NCI-H748 treated with DMSO at 0.1 percent for 48 hours (cell line): ENCODE measurements around the gene TMEM225B.
"Not testable (repeated sequence)": the region's sequence is repeated elsewhere in the genome, so short reads cannot be mapped to it uniquely, and the experiment has no call there.

ENCODE experiments used
- DNase-seq: peaks from one replicate; lab custom pipeline; 2025; lab: John Stamatoyannopoulos, UW

The TMEM225B gene

GRCh38 chr7:99597762-99598501, at the start of gene TMEM225B:
TSS of gene TMEM225B (plus strand) at chr7:99598267. CDS start at chr7:99604389, 6,122 bp downstream.
- DNase-seq = no peak

DNA sequence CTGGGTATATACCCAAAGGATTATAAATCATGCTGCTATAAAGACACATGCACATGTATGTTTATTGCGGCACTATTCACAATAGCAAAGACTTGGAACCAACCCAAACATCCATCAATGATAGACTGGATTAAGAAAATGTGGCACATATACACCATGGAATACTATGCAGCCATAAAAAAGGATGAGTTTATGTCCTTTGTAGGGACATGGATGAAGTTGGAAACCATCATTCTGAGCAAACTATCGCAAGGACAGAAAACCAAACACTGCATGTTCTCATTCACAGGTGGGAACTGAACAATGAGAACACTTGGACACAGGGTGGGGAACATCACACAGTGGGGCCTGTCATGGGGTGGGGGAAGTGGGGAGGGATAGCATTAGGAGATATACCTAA, 48.5 kb upstream of the TMEM225B start:
- not testable (repeated sequence) for DNase-seq

GRCh38 chr7:99551334-99551733, 46.7 kb upstream of the TMEM225B start:
- no peak for DNase-seq

- DNase-seq = peak; percentile 78
Measured at GRCh38 chr7:99551767-99552463, 46.2 kb upstream of the TMEM225B start, which contains the start of gene FAM200A. TSS of gene FAM200A (minus strand) at chr7:99552114. CDS start at chr7:99548407, 3,707 bp downstream.

DNA sequence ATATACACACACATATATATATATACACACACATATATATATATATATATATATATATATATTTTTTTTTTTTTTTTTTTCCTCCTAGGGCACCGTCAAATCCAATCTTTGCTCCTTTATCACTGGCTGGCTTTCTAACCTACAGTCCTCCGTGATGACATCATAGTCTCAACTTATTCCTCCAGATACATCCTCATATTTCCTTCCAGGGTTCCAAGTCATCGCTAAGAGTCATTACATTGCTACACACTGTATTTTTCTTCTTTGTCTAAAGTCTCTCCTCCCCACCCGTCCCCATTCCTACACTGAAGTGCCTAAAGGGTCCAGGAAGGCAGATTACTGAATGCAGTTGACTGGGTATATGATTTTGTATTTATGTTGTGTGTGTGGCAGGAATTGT, 45.0 kb upstream of the TMEM225B start:
- DNase-seq = no peak

- no peak for DNase-seq
Measured at GRCh38 chr7:99554939-99555338, 43.1 kb upstream of the TMEM225B start.

DNA sequence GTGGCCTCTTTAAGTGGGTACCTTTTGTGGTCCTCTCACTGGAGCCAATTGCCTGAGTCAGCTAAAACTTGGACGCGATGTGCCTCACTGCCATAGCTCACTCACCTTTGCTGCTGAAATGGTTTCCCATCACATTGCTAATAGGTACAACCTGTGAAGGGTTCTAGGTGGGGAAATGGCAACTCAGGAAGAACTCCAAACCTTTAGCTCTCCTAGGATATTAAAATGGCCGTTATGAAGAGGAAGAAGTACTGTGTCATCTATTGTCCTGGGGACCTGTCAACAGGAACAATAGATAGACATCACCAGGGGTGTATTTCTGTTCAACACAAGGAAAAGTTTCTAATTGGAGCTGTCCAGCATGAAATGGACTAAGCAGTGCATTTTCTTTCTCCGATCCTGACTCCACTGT, 40.9 kb upstream of the TMEM225B start:
- no peak for DNase-seq

DNA sequence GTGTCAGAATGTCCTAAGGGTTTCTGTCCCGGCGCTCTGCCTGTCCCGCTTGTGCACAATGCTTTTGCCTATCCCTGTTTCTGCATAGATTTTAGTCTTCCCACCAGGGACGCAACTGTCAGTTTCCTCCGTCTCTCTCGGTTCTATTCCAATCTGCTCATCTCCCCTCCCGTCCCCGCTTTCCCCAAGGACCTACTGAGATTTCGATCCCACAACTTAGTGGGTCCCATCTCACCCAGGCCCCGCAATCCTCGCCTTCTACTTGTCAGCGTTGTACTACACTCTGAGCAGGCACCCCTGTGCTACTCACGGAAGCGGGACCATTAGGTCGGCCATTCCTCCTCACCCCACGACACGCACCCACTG, 40.1 kb upstream of the TMEM225B start:
- DNase-seq = no peak

- peak; percentile 80 for DNase-seq
Measured at GRCh38 chr7:99558306-99559174, 39.5 kb upstream of the TMEM225B start, which contains the start of gene ZNF655. TSS of gene ZNF655 (plus strand) at chr7:99558642. CDS start at chr7:99560560, 1,918 bp downstream.

DNA sequence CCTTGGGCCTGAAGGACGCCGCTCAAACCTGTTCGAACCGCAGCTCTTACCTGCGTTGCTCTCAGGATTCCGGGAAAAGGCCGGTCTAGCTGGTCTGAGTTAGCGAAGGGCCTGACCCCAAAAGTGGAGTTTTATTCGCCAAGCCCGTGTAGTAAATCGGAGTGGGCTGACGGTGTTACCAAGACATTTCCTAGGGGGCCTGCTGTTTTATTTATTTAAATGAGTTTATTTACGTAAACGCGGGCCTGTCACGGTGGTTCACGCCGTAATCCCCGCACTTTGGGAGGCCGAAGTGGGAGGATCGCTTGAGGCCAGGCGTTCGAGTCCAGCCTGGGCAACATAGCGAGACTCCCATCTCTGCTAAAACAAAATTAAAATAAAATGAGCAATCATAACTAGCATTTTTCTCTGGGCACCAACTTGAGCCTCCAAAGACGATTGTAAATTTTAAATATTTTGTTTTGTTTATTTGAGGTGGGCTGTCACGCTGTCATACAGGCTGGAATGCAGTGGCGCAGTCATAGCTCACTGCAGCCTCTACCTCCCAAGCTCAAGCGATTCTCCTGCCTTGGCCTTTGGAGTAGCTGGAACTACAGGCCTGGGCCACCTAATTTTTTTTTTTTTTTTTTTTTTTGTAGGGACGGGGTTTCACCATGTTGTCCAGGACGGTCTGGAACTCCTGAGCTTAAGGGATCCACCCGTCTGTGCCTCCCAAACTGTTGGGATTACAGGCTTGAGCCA, 38.7 kb upstream of the TMEM225B start:
- DNase-seq = no peak

- no peak for DNase-seq
Measured at GRCh38 chr7:99560834-99561736, 37.0 kb upstream of the TMEM225B start.

GRCh38 chr7:99561737-99562051, 36.4 kb upstream of the TMEM225B start:
- no peak for DNase-seq

- DNase-seq = no peak
Measured at GRCh38 chr7:99562114-99562784, 35.8 kb upstream of the TMEM225B start.

DNA sequence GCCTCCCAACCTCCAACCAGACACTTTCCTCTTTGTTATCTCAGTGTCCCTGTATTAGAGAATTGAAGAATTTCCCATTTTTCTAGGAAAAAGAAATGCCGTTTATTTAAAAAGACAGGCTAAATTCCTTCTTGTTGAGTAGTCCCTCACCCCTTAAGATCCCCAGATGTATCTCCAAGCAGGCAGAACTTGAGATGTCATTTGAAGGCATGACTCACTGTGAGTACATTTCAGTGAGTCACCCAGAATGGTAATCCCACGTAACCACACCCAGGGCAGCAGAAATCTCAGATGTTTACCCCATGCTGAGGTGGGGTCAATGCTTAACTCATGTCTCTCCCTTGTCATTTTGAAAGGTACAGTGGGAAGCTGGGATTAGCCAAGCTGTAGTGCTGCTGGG, 35.2 kb upstream of the TMEM225B start:
- no peak for DNase-seq

GRCh38 chr7:99563650-99564049, 34.4 kb upstream of the TMEM225B start:
- no peak for DNase-seq

DNA sequence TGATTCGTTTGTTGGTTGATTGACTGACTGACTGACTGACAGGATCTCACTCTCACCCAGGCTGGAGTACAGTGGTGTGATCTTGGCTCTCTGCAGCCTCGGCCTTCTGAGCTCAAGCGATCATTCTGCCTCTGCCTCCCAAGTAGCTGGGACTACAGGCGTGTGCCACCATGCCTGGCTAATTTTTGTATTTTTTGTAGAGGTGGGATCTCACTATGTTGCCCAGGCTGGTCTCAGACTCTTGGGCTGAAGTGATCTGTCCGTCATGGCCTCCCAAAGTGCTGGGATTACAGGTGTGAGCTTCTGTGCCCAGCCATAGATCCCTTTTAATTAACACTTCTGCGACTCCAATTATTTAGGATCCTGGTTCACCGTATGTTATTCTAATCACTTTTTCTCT, 29.3 kb upstream of the TMEM225B start:
- not testable (repeated sequence) for DNase-seq

DNA sequence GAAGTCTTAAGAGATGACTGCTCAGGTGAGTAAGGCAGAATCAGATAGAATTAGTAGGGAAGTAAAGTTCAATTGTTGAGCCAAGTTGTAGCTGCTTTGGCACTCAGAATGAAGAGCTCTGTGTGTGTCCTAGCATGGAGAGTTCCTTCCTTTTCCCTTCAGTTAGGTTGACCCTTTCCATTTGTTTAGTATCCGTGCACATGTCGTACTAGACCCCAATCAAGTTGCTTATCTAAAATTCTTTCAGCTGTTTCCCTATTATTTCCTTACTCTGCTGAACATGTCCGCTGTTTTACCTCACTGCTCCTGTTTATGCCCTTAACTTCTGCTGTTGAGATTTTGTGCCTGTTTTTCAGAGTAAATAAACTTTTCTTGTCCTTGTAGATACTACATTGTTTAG, 26.3 kb upstream of the TMEM225B start:
- DNase-seq = no peak

DNA sequence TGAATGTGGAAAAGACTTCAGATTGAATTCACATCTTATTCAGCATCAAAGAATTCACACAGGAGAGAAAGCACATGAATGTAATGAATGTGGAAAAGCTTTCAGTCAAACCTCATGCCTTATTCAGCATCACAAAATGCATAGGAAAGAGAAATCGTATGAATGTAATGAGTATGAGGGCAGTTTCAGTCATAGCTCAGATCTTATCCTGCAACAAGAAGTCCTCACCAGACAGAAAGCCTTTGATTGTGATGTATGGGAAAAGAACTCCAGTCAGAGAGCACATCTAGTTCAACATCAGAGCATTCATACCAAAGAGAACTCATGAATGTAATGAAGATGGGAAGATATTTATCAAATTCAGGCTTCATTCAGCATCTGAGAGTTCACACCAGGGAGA, 24.8 kb upstream of the TMEM225B start:
- no peak for DNase-seq

- no peak for DNase-seq
Measured at GRCh38 chr7:99576251-99576650, 21.8 kb upstream of the TMEM225B start.

DNA sequence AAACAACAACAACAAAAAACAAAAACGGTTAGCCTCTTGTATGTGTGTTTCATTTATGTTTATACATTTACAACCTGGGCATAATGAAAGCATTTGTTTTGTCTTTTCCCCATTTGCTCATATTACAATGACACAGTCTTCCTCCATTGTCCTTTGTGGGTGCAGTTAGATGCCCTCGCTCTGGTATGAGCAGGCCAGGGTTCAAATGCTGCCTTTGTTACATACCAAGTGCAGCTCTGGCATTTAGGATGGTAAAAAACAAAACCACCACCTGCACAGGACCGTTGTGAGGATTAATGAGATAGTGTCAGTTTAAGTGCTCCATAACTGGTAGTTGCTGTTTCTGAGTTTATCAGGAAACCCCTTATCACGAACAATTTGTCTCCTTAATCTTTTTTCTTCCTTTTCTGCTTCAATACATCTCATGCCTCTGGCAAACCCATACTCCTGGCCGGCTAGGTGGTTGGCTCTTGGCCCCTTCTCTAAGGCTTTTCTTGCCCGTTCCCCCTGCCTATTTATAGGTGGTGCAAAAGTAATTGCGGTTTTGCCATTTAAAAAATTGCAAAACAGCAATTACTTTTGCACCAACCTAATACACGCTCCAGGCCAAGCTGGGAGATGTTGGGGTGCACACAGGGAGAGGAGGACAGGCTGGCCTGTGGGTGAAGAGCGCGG, 18.6 kb upstream of the TMEM225B start:
- DNase-seq = no peak
